T1000 (cell line): ENCODE data around the gene TENM3.
A peak's percentile ranks its signal among the peaks of the same experiment; 100 is the strongest.

ENCODE experiments used
- DNase-seq: peaks from one replicate; lab custom pipeline; 2025; ENCODE audit warnings: mixed read lengths; lab: John Stamatoyannopoulos, UW

The TENM3 gene

DNA sequence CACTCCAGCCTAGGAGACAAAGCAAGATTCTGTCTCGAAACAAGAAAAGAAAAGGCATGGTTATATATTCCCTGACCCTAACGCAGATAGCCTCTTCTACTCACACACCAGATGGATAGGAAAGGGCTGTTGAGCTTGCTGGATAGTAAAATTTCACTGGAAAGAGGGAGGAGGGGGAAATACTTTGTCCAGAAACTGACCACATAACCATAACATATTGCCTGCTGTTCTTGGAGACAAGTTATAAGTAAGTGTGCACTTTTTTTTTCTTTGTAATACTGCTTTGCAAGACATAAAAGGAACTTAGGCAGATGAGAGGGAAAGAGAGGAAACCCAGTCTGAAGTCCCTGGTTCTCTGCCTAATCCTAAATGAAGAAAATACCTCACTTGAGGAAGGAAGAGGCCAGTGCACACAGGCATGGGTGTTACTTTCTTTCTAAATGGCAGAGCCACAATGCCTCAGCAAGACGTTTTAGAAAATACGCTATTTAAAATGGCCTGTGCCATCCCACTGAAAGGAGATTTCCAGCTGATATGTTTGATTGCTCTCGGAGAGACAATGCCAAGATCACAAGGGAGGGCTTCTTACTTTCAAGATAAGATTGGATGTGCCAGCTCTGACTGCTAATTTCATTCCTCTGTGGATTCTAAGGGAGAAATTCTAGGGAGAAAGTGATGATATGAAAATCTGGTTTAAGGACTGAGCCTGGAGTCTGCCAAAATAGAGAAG lies 533.3 kb downstream of the TENM3 start:
- DNase-seq, result no peak

GRCh38 chr4:182778222-182778982 lies 535.2 kb downstream of the TENM3 start:
- DNase-seq, result no peak

- DNase-seq, result no peak
Observed at GRCh38 chr4:182786991-182787390, 543.8 kb downstream of the TENM3 start.

DNA sequence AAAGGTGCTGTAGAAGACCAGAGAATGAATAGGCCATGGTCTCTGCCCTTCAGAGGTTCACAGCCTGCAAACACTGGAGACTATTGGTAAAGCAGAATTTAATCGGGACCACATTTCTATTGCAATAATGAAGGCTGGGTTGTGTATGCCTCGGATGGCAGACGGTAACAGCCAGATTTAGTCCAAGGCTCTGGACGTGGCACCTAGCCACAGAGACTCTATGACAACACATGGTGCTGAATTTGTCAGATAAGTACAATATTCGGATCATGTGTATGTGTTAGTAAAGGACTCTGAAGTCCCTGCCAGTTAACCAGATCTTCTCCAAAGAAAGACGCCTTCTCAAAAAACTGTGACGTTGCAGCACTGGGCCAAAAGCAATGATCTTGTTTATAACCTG lies 545.0 kb downstream of the TENM3 start:
- DNase-seq, result no peak

GRCh38 chr4:182789529-182789928 lies 546.3 kb downstream of the TENM3 start:
- no peak for DNase-seq

- no peak for DNase-seq
Observed at GRCh38 chr4:182795446-182796238, 552.4 kb downstream of the TENM3 start.

DNA sequence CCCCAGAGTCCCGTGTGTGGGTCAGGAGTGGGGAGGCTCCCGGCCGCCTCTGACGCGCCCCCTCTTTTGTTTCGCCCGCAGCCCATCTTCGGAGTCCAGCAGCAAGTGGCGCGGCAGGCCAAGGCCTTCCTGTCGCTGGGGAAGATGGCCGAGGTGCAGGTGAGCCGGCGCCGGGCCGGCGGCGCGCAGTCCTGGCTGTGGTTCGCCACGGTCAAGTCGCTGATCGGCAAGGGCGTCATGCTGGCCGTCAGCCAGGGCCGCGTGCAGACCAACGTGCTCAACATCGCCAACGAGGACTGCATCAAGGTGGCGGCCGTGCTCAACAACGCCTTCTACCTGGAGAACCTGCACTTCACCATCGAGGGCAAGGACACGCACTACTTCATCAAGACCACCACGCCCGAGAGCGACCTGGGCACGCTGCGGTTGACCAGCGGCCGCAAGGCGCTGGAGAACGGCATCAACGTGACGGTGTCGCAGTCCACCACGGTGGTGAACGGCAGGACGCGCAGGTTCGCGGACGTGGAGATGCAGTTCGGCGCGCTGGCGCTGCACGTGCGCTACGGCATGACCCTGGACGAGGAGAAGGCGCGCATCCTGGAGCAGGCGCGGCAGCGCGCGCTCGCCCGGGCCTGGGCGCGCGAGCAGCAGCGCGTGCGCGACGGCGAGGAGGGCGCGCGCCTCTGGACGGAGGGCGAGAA lies 556.5 kb downstream of the TENM3 start:
- DNase-seq, result no peak

DNA sequence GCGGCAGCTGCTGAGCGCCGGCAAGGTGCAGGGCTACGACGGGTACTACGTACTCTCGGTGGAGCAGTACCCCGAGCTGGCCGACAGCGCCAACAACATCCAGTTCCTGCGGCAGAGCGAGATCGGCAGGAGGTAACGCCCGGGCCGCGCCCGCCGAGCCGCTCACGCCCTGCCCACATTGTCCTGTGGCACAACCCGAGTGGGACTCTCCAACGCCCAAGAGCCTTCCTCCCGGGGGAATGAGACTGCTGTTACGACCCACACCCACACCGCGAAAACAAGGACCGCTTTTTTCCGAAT lies 557.0 kb downstream of the TENM3 start:
- no peak for DNase-seq

DNA sequence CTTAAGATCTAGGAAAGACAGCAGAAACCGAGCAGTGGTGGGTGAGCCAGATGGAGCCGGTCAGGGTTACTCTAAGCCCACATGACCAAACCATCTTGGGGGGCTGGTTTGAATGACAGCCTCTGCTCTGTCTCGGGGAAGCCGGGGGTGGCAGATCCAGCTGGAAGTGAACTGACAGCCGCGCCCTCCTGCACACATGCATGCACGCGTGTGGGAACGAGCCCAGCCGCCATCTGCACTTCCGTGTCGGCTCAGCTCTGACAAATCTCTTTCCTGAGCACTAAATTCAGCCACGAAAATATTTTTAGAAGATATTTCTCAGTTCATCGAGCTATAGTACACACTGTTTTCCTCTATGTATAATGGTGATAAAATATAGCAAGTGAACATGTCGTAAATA lies 558.4 kb downstream of the TENM3 start:
- no peak for DNase-seq

GRCh38 chr4:182802621-182803020 lies 559.4 kb downstream of the TENM3 start:
- no peak for DNase-seq

DNA sequence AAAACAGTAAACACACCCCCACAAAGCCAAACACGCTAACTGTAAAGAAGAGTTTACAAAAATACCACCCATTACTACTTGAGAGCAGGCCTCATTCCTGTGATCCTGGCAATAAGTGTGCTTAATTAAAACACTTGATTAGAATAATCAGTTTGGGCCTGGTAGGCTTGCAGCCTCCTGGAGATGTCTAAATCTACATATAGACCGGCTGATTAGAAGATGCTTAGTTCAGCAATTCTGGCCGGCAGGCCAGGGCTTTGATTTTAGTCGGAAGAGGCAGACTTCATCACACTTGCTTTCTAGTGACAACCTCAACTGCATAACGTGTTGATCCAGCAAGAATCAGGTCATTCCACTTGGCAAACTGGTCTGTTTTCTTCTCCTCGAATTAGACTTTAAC lies 560.0 kb downstream of the TENM3 start:
- DNase-seq, result no peak

DNA sequence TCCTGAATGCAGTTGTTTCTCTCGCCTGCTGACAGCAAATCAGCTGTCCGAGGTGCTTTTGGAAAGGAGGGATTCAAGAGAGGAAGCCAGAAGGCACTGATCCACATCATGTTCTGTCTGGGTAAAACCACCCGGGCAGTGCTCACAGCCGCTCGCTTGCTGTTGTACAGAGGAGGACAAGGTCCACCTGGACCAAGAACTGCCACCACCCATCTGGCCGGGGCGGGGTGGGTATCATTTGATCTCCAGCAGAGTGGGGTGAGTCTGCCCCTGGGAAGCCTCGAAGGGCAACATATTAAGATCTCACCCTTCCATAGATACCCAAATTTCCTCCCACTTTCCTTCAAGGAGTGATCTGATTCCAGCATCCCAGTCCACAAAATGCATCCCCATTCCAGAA lies 560.9 kb downstream of the TENM3 start:
- DNase-seq, result no peak

DNA sequence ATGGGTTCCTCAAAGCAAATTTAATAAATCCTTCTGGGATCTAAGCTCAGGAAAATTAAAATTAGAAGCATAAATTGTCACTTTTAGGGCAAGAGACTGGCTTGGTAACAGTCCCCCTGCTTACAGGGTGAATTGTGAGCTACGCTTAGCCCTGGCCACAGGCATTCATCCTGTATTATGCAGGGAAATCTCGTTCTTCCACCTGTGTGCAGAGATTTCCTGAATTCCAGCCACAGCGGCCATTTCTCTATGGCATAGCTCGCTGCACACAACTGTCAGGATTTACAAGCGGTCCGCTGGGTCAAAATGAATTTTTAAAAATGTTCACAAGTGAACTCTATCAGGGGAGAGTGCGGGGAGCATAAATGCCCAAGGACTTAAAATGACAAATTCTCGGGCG lies 562.1 kb downstream of the TENM3 start:
- DNase-seq, result no peak

GRCh38 chr4:182805750-182806149 lies 562.5 kb downstream of the TENM3 start:
- DNase-seq, result no peak

GRCh38 chr4:182806259-182807252 lies 563.4 kb downstream of the TENM3 start:
- peak; percentile 47 for DNase-seq

GRCh38 chr4:182807346-182807745 lies 564.1 kb downstream of the TENM3 start:
- DNase-seq, result no peak

GRCh38 chr4:182807767-182808548 lies 564.8 kb downstream of the TENM3 start:
- DNase-seq, result no peak

- DNase-seq, result no peak
Observed at GRCh38 chr4:182808673-182809416, 565.6 kb downstream of the TENM3 start.

DNA sequence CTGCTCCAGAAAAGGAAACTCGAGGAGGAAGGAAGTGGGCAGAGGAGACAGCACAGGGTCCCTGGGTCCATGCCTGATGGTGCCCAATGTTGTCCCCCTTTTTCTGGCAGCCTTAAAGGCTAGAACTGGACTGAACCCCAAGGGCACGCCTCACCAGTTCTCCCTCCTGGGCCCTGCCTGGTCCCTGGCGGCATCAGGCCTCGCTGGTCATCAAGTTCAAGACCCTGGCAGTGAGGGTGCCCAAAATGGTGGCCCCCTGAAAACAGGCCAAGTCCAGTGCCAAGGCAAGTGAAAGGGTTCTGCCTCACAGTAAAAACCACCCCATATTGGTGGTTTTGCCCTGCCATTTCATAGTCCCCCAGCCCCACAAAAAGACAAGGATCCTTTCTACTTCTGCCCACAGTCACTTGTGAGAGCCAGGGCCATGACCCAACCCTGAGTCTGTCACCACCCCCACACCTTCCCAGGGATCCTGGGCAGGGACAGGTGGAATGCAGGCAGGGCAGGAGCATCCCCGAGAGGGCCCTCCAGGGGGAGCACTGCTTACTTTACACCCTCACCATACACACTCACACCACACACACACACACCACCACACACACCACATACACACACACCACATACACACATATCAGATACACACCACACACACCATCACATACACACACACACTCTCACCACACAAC lies 566.4 kb downstream of the TENM3 start:
- DNase-seq, result no peak
